HepG2 (cell line): ENCODE measurements around the gene WFDC5. TPM values are rescaled to one million over a fixed set of nuclear protein-coding genes. Genes with fewer than 3 reads are reported as not detected.
"Not testable (repeated sequence)": the region's sequence is repeated elsewhere in the genome, so short reads cannot be mapped to it uniquely, and the experiment has no call there.

Source experiments
- ATAC-seq: fragments of 200-7000 bp; cut with Tn5 transposase; 3 replicates; pipeline ENCODE4 v1.9.1; 2020; ENCODE audit warnings: mild to moderate bottlenecking, moderate library complexity
- BruUV-seq: library from RNA; stranded (reverse); fragments of 400-500 nt; replicated peaks from 2 replicates; lab custom pipeline; 2021; lab: Mats Ljungman, UMichigan
- CTCF ChIA-PET: fragments of 300-600 bp; formaldehyde crosslinking; extraction: SDS; loops from one replicate; lab custom pipeline; 2021; ENCODE audit warnings: low total read pairs, inconsistent platforms, low intra/inter-chr PET ratio; lab: Yijun Ruan, JAX
- POLR2A ChIA-PET: fragments of 350-600 bp; sonication (Branson Sonifier 250); formaldehyde crosslinking; loops from one replicate; lab custom pipeline; 2020; ENCODE audit warnings: antibody characterized with exemption, inconsistent platforms; lab: Yijun Ruan, JAX
- DNase-seq: peaks from one replicate; pipeline ENCODE4 v3.0.0-alpha.2; 2015; ENCODE audit warnings: low spot score
- FAIRE-seq: peaks from 3 replicates; lab custom pipeline; 2011; peaks lifted over from hg19 to GRCh38; lab: Jason Lieb, UNC
- H2AFZ ChIP-seq: one replicate; pipeline ENCODE4 v1.6.1; 2011; ENCODE audit warnings: low read length, inconsistent platforms
- H3K27ac ChIP-seq: fragments of 300-600 bp; 3 replicates; pipeline ENCODE4 v1.8.0; 2011; ENCODE audit warnings: mixed run types, mild to moderate bottlenecking, mixed read lengths, low read length, inconsistent platforms; ENCODE audit not compliant: insufficient read depth; ENCODE audit errors: extremely low read length
- H3K27me3 ChIP-seq, 2 experiments: fragments of 200-600 bp in 1 of 2; 2 replicates in 1 of 2; 3 replicates in 1 of 2; pipeline versions ENCODE4 v1.6.0 to v1.8.0; 2011; ENCODE audit warnings: low read length in 2 of 2, mild to moderate bottlenecking in 2 of 2, moderate library complexity in 2 of 2, inconsistent platforms in 1 of 2; ENCODE audit not compliant: insufficient read depth in 2 of 2, control insufficient read depth in 1 of 2
- H3K36me3 ChIP-seq, 2 experiments: fragments of 200-600 bp in 1 of 2; replicated peaks in 1 of 2; 2 replicates in 1 of 2; 3 replicates in 1 of 2; pipeline versions ENCODE4 v1.5.1 to v1.8.0; 2011; ENCODE audit warnings: low read length in 2 of 2, inconsistent platforms in 1 of 2; ENCODE audit not compliant: insufficient read depth in 2 of 2, control insufficient read depth in 1 of 2
- H3K4me1 ChIP-seq: 2 replicates; pipeline ENCODE4 v1.5.1; 2012; ENCODE audit warnings: low read length, inconsistent platforms; ENCODE audit not compliant: insufficient read depth
- H3K4me2 ChIP-seq: 2 replicates; pipeline ENCODE4 v1.6.0; 2011; ENCODE audit warnings: low read depth, low read length, inconsistent platforms
- H3K4me3 ChIP-seq, 3 experiments: fragments of 200-600 bp in 1 of 3; sonication (generic), shearing (Covaris generic) in 1 of 3; replicated peaks in 1 of 3; 2 replicates each; pipeline ENCODE4 v1.5.1; 2011 to 2016; ENCODE audit warnings: low read length in 3 of 3, inconsistent platforms in 2 of 3, low read depth in 2 of 3, mild to moderate bottlenecking in 2 of 3, control low read depth in 1 of 3, mixed read lengths in 1 of 3; ENCODE audit not compliant: insufficient read depth in 1 of 3
- H3K79me2 ChIP-seq: one replicate; pipeline ENCODE4 v1.6.1; 2011; ENCODE audit warnings: low read length, inconsistent platforms; ENCODE audit not compliant: insufficient read depth
- H3K9ac ChIP-seq: 2 replicates; pipeline ENCODE4 v1.6.0; 2011; ENCODE audit warnings: mild to moderate bottlenecking, low read depth, low read length, inconsistent platforms; ENCODE audit not compliant: insufficient read depth
- H3K9me3 ChIP-seq: 2 replicates; pipeline ENCODE4 v1.5.1; 2012; ENCODE audit warnings: mild to moderate bottlenecking, low read length
- H4K20me1 ChIP-seq: 2 replicates; pipeline ENCODE4 v1.6.0; 2011; ENCODE audit warnings: inconsistent platforms, mild to moderate bottlenecking, low read length, moderate library complexity; ENCODE audit not compliant: insufficient read depth
- CENPX ChIP-seq: sonication (generic); formaldehyde crosslinking; IDR thresholded peaks from 2 replicates; pipeline ENCODE4 v1.9.0; 2021; ENCODE audit warnings: mild to moderate bottlenecking, missing genetic modification reagents, moderate library complexity
- MXD1 ChIP-seq: sonication (generic); formaldehyde crosslinking; IDR thresholded peaks from 2 replicates; pipeline ENCODE4 v1.4.0; 2020; ENCODE audit warnings: mild to moderate bottlenecking, missing genetic modification reagents
- ZXDC ChIP-seq: sonication (generic); formaldehyde crosslinking; IDR thresholded peaks from 2 replicates; pipeline ENCODE4 v1.5.0; 2020; ENCODE audit warnings: mild to moderate bottlenecking, missing genetic modification reagents
- WGBS: methylation state at CpG from one replicate; pipeline ENCODE4 v1.1.6; 2017; ENCODE audit warnings: low lambda C conversion rate; 5-methylcytosine and 5-hydroxymethylcytosine counted together
- in situ Hi-C: cut with HindIII; loops from 2 replicates; pipeline ENCODE4 v1.10.0; 2017; ENCODE audit warnings: low pct_unique_long_range_greater_than_20kb; ENCODE audit not compliant: extremely low pct_ligation_motif_present
- intact Hi-C: fragments of 100-400 bp; cut with micrococcal nuclease; formaldehyde crosslinking; loops from one replicate; pipeline ENCODE4 v1.10.0; 2022; ENCODE audit not compliant: unreplicated experiment
- polyA plus RNA-seq, 8 experiments: library from polyadenylated mRNA; depleted of rRNA in 3 of 8; stranded (reverse) in 7 of 8; unstranded in 1 of 8; fragments of >200 nt; fragmentation: Illumina TruSeq in 4 of 8; extraction: Trizol in 4 of 8; gene quantifications; 2 replicates each; pipeline versions ENCODE4 v1.2.1 to v1.2.3, GENCODE V29; 2011 to 2016; ENCODE audit warnings: low read depth in 4 of 8, missing spikeins in 1 of 8, mixed read lengths in 1 of 8; ENCODE audit not compliant: insufficient read depth in 1 of 8
- total RNA-seq, 5 experiments: library from RNA; depleted of rRNA; stranded (reverse); fragments of >200 nt; fragmentation: Illumina TruSeq; extraction: Trizol; gene quantifications; 2 replicates each; pipeline ENCODE4 v1.2.3, GENCODE V29; 2016; ENCODE audit warnings: low read depth in 1 of 5
- TF ChIP-seq, protein P1 (sequence below): sonication (generic); formaldehyde crosslinking; IDR thresholded peaks from 2 replicates; pipeline ENCODE4; 2020; ENCODE audit warnings: missing genetic modification reagents, mild to moderate bottlenecking, borderline replicate concordance

The WFDC5 gene
- total and polyA plus RNA-seq, 2 of the 13 experiments (the other 11 are each of a cell fraction or from before 2014, with no cell fraction given): not detected

GRCh38 chr20:45064812-45065211 lies 50.2 kb downstream of the WFDC5 start (continued):
- no peak for TF ChIP-seq ZXDC (CRISPR knock-in tag)

DNA sequence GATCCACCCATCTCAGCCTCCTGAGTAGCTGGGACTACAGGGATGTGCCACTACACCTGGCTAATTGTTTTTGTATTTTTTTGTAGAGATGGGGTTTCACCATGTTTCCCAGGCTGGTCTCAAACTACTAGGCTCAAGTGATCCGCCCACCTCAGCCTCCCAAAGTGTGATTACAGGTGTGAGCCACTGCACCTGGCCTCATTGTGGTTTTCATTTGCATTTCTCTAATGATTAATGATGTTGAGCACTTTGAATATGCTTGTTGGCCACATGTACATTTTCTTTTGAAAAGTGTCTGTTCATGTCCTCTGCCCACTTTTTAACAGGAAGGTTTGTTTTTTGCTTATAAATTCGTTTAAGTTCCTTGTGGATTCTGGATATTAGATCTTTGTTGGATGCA lies 51.9 kb downstream of the WFDC5 start:
- H3K9ac ChIP-seq, FAIRE-seq, H3K4me2 ChIP-seq, H3K4me3 ChIP-seq, CTCF ChIA-PET, intact Hi-C loops, H3K27me3 ChIP-seq, DNase-seq, H3K9me3 ChIP-seq, ATAC-seq, BruUV-seq, H3K27ac ChIP-seq, H2AFZ ChIP-seq, in situ Hi-C loops, POLR2A ChIA-PET, H3K4me1 ChIP-seq, H4K20me1 ChIP-seq, H3K79me2 ChIP-seq: not testable (repeated sequence)
- WGBS: 94% methylated on average over 2 of the region's 2 CpGs
- peaks cover 0 to 16% of the 10 kb centered on the region in 2 experiments; a peak in 3 of 5 replicates for H3K36me3 ChIP-seq

GRCh38 chr20:45061244-45061643 lies 53.7 kb downstream of the WFDC5 start:
- WGBS: 90% methylated on average over 4 of the region's 4 CpGs
- Histone ChIP-seq H3K79me2 (no peaks in the 10 kb centered on the region), H3K9me3 (no peaks in the 10 kb centered on the region), H3K27me3 (no peaks in the 10 kb centered on the region), H2AFZ (no peak overlapping the region), H4K20me1 (no peaks in the 10 kb centered on the region), H3K4me2 (no peak overlapping the region), H3K27ac (no peak overlapping the region), H3K9ac (no peak overlapping the region), H3K4me1 (0 out of 2 replicates have a peak, but pooled peaks cover 5% of the 10 kb centered on the region), H3K4me3 (no peak overlapping the region), H3K36me3 (peaks cover 3 to 17% of the 10 kb centered on the region in 2 experiments)
- no peak for TF ChIP-seq MXD1 (CRISPR knock-in tag)
- TF ChIP-seq CENPX: no peak
- TF ChIP-seq, protein P1, sequence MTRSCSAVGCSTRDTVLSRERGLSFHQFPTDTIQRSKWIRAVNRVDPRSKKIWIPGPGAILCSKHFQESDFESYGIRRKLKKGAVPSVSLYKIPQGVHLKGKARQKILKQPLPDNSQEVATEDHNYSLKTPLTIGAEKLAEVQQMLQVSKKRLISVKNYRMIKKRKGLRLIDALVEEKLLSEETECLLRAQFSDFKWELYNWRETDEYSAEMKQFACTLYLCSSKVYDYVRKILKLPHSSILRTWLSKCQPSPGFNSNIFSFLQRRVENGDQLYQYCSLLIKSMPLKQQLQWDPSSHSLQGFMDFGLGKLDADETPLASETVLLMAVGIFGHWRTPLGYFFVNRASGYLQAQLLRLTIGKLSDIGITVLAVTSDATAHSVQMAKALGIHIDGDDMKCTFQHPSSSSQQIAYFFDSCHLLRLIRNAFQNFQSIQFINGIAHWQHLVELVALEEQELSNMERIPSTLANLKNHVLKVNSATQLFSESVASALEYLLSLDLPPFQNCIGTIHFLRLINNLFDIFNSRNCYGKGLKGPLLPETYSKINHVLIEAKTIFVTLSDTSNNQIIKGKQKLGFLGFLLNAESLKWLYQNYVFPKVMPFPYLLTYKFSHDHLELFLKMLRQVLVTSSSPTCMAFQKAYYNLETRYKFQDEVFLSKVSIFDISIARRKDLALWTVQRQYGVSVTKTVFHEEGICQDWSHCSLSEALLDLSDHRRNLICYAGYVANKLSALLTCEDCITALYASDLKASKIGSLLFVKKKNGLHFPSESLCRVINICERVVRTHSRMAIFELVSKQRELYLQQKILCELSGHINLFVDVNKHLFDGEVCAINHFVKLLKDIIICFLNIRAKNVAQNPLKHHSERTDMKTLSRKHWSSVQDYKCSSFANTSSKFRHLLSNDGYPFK: no peak
- in situ Hi-C loops (no loop called here), intact Hi-C loops (no loop called here)
- ChIA-PET CTCF (no interaction called here), POLR2A (no interaction called here)
- no peak for DNase-seq
- ATAC-seq: no peak
- no TSS peak for BruUV-seq
- FAIRE-seq: no peak
